IPS DF 6.9 (cell line): Measurements from ENCODE around the gene LINGO4.
A peak's percentile ranks its signal among the peaks of the same experiment; 100 is the strongest.
"Not testable (repeated sequence)": the region's sequence is repeated elsewhere in the genome, so short reads cannot be mapped to it uniquely, and the experiment has no call there.

ENCODE experiments used
- DNase-seq: peaks from one replicate; pipeline ENCODE4 v3.0.0-alpha.2; 2013; ENCODE audit warnings: low read depth, low spot score
- H3K27ac ChIP-seq: one replicate; pipeline ENCODE4 v1.5.1; 2013; ENCODE audit warnings: low read length, control low read depth
- H3K27me3 ChIP-seq: 2 replicates; pipeline ENCODE4 v1.6.1; 2013; ENCODE audit warnings: mild to moderate bottlenecking, low read length; ENCODE audit not compliant: control insufficient read depth, insufficient read depth
- H3K36me3 ChIP-seq: 2 replicates; pipeline ENCODE4 v1.6.1; 2013; ENCODE audit warnings: low read length; ENCODE audit not compliant: control insufficient read depth, insufficient read depth
- H3K4me1 ChIP-seq: 2 replicates; pipeline ENCODE4 v1.6.1; 2013; ENCODE audit warnings: low read length; ENCODE audit not compliant: control insufficient read depth, insufficient read depth
- H3K4me3 ChIP-seq: 2 replicates; pipeline ENCODE4 v1.5.1; 2013; ENCODE audit warnings: mild to moderate bottlenecking, low read length
- H3K9me3 ChIP-seq: 2 replicates; pipeline ENCODE4 v1.6.1; 2013; ENCODE audit warnings: low read length, inconsistent platforms; ENCODE audit not compliant: control insufficient read depth, insufficient read depth
- WGBS: extraction: QIAGEN DNeasy Blood & Tissue Kit; methylation state at CpG from one replicate; pipeline ENCODE4 v1.1.7; 2013; ENCODE audit warnings: mixed read lengths, missing lambda C conversion rate; ENCODE audit not compliant: insufficient read length, insufficient coverage; 5-methylcytosine and 5-hydroxymethylcytosine counted together

LINGO4 gene

GRCh38 chr1:151790071-151790939 lies 14.9 kb downstream of the LINGO4 start, which contains the start of gene TDRKH:
Gene TDRKH, minus strand, starts transcription at chr1:151790500. Its CDS starts 7,478 bp downstream, at chr1:151783022.
- H3K9me3 ChIP-seq, result no peaks in the 10 kb centered on the region
- peak; percentile 97 for DNase-seq
- H3K27me3 ChIP-seq, result no peaks in the 10 kb centered on the region
- no peaks in the 10 kb centered on the region for H3K4me1 ChIP-seq
- no peaks in the 10 kb centered on the region for H3K36me3 ChIP-seq
- peak within 1 kb of the TSS; percentile 69 for H3K4me3 ChIP-seq
- no CpG with 5 or more reads among the region's 58 CpGs for WGBS
- no peak within 1 kb of the TSS for H3K27ac ChIP-seq

- H3K36me3 ChIP-seq, result no peaks in the 10 kb centered on the region
- no peaks in the 10 kb centered on the region for H3K4me1 ChIP-seq
- H3K27ac ChIP-seq, result no peak overlapping the region
- DNase-seq, result no peak
- no peaks in the 10 kb centered on the region for H3K9me3 ChIP-seq
- WGBS, result no CpG with 5 or more reads among the region's 3 CpGs
- no peak overlapping the region for H3K4me3 ChIP-seq
- no peaks in the 10 kb centered on the region for H3K27me3 ChIP-seq
These were observed 17.5 kb downstream of the LINGO4 start for GRCh38 chr1:151787689-151788088.

GRCh38 chr1:151783796-151784195 lies 21.4 kb downstream of the LINGO4 start:
- no CpG with 5 or more reads among the region's 2 CpGs for WGBS
- Histone ChIP-seq H3K4me3 (no peak overlapping the region), H3K27me3 (no peaks in the 10 kb centered on the region), H3K27ac (no peak overlapping the region), H3K4me1 (no peaks in the 10 kb centered on the region), H3K9me3 (no peaks in the 10 kb centered on the region), H3K36me3 (no peaks in the 10 kb centered on the region)
- DNase-seq, result no peak

- H3K4me3 ChIP-seq, result no peak overlapping the region
- H3K27ac ChIP-seq, result no peak overlapping the region
- WGBS, result no CpG with 5 or more reads among the region's 3 CpGs
- no peaks in the 10 kb centered on the region; the same call in 1 of the 2 replicates for H3K36me3 ChIP-seq
- H3K9me3 ChIP-seq, result no peaks in the 10 kb centered on the region
- DNase-seq, result no peak
- no peaks in the 10 kb centered on the region for H3K4me1 ChIP-seq
- no peaks in the 10 kb centered on the region for H3K27me3 ChIP-seq
These were observed 22.5 kb downstream of the LINGO4 start for GRCh38 chr1:151782741-151783140.

- H3K4me1 ChIP-seq, H3K27ac ChIP-seq, DNase-seq, H3K36me3 ChIP-seq, H3K27me3 ChIP-seq, H3K9me3 ChIP-seq, H3K4me3 ChIP-seq: not testable (repeated sequence)
- no CpG with 5 or more reads among the region's 5 CpGs for WGBS
These were observed 23.2 kb downstream of the LINGO4 start for GRCh38 chr1:151782026-151782425.

- WGBS, result no CpG with 5 or more reads among the region's 5 CpGs
- H3K4me1 ChIP-seq, H3K27ac ChIP-seq, H3K9me3 ChIP-seq, DNase-seq, H3K4me3 ChIP-seq, H3K27me3 ChIP-seq, H3K36me3 ChIP-seq: not testable (repeated sequence)
These were observed 24.5 kb downstream of the LINGO4 start for GRCh38 chr1:151780736-151781135.

GRCh38 chr1:151779852-151780251 lies 25.4 kb downstream of the LINGO4 start:
- no peaks in the 10 kb centered on the region for H3K4me1 ChIP-seq
- no peaks in the 10 kb centered on the region for H3K27me3 ChIP-seq
- no peak overlapping the region for H3K27ac ChIP-seq
- H3K4me3 ChIP-seq, result no peak overlapping the region
- H3K9me3 ChIP-seq, result no peaks in the 10 kb centered on the region
- DNase-seq, result no peak
- no CpG with 5 or more reads among the region's 4 CpGs for WGBS
- no peaks in the 10 kb centered on the region; the same call in 1 of the 2 replicates for H3K36me3 ChIP-seq

GRCh38 chr1:151777317-151777716 lies 27.9 kb downstream of the LINGO4 start:
- Histone ChIP-seq H3K27me3 (no peaks in the 10 kb centered on the region), H3K36me3 (no peaks in the 10 kb centered on the region; the same call in 1 of the 2 replicates), H3K4me3 (no peak overlapping the region), H3K9me3 (no peaks in the 10 kb centered on the region), H3K27ac (no peak overlapping the region), H3K4me1 (no peaks in the 10 kb centered on the region)
- no CpG with 5 or more reads among the region's 4 CpGs for WGBS
- no peak for DNase-seq

- H3K4me1 ChIP-seq, result no peaks in the 10 kb centered on the region
- no peaks in the 10 kb centered on the region; the same call in 1 of the 2 replicates for H3K36me3 ChIP-seq
- whole genome bisulfite sequencing, result no CpG with 5 or more reads among the region's 3 CpGs
- no peak for DNase-seq
- no peak overlapping the region for H3K27ac ChIP-seq
- H3K27me3 ChIP-seq, result no peaks in the 10 kb centered on the region
- H3K9me3 ChIP-seq, result no peaks in the 10 kb centered on the region
- H3K4me3 ChIP-seq, result no peak overlapping the region
These were observed 28.6 kb downstream of the LINGO4 start for GRCh38 chr1:151776665-151777062.

- Histone ChIP-seq H3K27me3 (no peaks in the 10 kb centered on the region), H3K4me3 (no peak overlapping the region), H3K4me1 (no peaks in the 10 kb centered on the region), H3K27ac (no peak overlapping the region), H3K9me3 (no peaks in the 10 kb centered on the region), H3K36me3 (no peaks in the 10 kb centered on the region; the same call in 1 of the 2 replicates)
- no CpG with 5 or more reads among the region's 7 CpGs for WGBS
- no peak for DNase-seq
These were observed 29.1 kb downstream of the LINGO4 start for GRCh38 chr1:151775894-151776664.
